GM23338 (cell line): ENCODE results near the gene HACD1. TPM values are rescaled to one million over a fixed set of nuclear protein-coding genes. Genes with fewer than 3 reads are reported as not detected.

Experiments
- ATAC-seq: fragments of 200-7000 bp; cut with Tn5 transposase; 3 replicates; pipeline ENCODE4 v1.9.1; 2020
- DNase-seq: peaks from one replicate; pipeline ENCODE4 v3.0.0-alpha.2; 2015; ENCODE audit warnings: low spot score
- H2AFZ ChIP-seq: fragments of 200-600 bp; sonication (generic); 2 replicates; pipeline ENCODE4 v1.8.0; 2016; ENCODE audit warnings: antibody characterized with exemption, mild to moderate bottlenecking, moderate library complexity
- H3F3A ChIP-seq: fragments of 200-600 bp; sonication (generic); replicated peaks from 2 replicates; pipeline ENCODE4 v1.8.0; 2017; ENCODE audit warnings: antibody characterized with exemption, mixed run types, low read depth
- H3K27ac ChIP-seq: fragments of 200-600 bp; sonication (generic); 2 replicates; pipeline ENCODE4 v1.6.1; 2016; ENCODE audit warnings: low read depth
- H3K27me3 ChIP-seq: fragments of 200-600 bp; sonication (generic); 2 replicates; pipeline ENCODE4 v1.8.0; 2016; ENCODE audit warnings: mild to moderate bottlenecking, mixed run types, moderate library complexity; ENCODE audit not compliant: insufficient read depth
- H3K36me3 ChIP-seq: fragments of 200-600 bp; sonication (generic); 2 replicates; pipeline ENCODE4 v1.8.0; 2016; ENCODE audit warnings: mild to moderate bottlenecking; ENCODE audit not compliant: insufficient read depth
- H3K4me1 ChIP-seq: fragments of 200-600 bp; sonication (generic); 2 replicates; pipeline ENCODE4 v1.8.0; 2016; ENCODE audit warnings: mild to moderate bottlenecking, moderate library complexity; ENCODE audit not compliant: insufficient read depth
- H3K4me2 ChIP-seq: fragments of 200-600 bp; sonication (generic); 2 replicates; pipeline ENCODE4 v1.7.1; 2017; ENCODE audit warnings: mixed run types
- H3K4me3 ChIP-seq: fragments of 200-600 bp; sonication (generic); 2 replicates; pipeline ENCODE4 v1.6.1; 2016; ENCODE audit warnings: mixed run types
- H3K79me2 ChIP-seq: fragments of 200-600 bp; sonication (generic); replicated peaks from 2 replicates; pipeline ENCODE4 v1.8.0; 2017; ENCODE audit warnings: mild to moderate bottlenecking; ENCODE audit not compliant: insufficient read depth
- H3K9me2 ChIP-seq: fragments of 200-600 bp; sonication (generic); 2 replicates; pipeline ENCODE4 v1.8.0; 2017; ENCODE audit not compliant: insufficient read depth
- H4K20me1 ChIP-seq: fragments of 200-600 bp; sonication (generic); replicated peaks from 2 replicates; pipeline ENCODE4 v1.8.0; 2017; ENCODE audit warnings: mild to moderate bottlenecking; ENCODE audit not compliant: insufficient read depth
- H3K27ac Mint-ChIP-seq: 2 replicates; pipeline ENCODE4 v1.8.0; 2020; ENCODE audit warnings: inconsistent platforms, mild to moderate bottlenecking, moderate library complexity, mixed read lengths
- H3K27me3 Mint-ChIP-seq: 3 replicates; pipeline ENCODE4 v1.8.0; 2022; ENCODE audit warnings: low read depth, mild to moderate bottlenecking, moderate library complexity, mixed read lengths, inconsistent platforms; ENCODE audit not compliant: insufficient read depth, poor library complexity
- H3K36me3 Mint-ChIP-seq: 3 replicates; pipeline ENCODE4 v1.8.0; 2021; ENCODE audit warnings: low read depth, mild to moderate bottlenecking, inconsistent platforms, moderate library complexity, mixed read lengths
- H3K4me1 Mint-ChIP-seq: 3 replicates; pipeline ENCODE4 v1.8.0; 2020; ENCODE audit warnings: mild to moderate bottlenecking, inconsistent platforms, mixed read lengths
- H3K4me3 Mint-ChIP-seq: 3 replicates; pipeline ENCODE4 v1.8.0; 2021; ENCODE audit warnings: moderate library complexity, mild to moderate bottlenecking, inconsistent platforms, mixed read lengths
- H3K9me3 Mint-ChIP-seq: 3 replicates; pipeline ENCODE4 v1.8.0; 2020; ENCODE audit warnings: moderate library complexity, mild to moderate bottlenecking, inconsistent platforms, mixed read lengths
- CREB1 ChIP-seq: fragments of 250-450 bp; sonication (Bioruptor Pico); IDR thresholded peaks from 2 replicates; pipeline ENCODE4 v1.5.0; 2020; ENCODE audit warnings: low read depth, mild to moderate bottlenecking, moderate library complexity
- EZH2 ChIP-seq: fragments of 200-600 bp; sonication (generic); IDR thresholded peaks from one replicate; pipeline ENCODE4 v1.8.0; 2017; ENCODE audit warnings: antibody characterized with exemption, mild to moderate bottlenecking, low read depth; ENCODE audit not compliant: unreplicated experiment
- EZH2phosphoT487 ChIP-seq: fragments of 200-600 bp; sonication (generic); IDR thresholded peaks from one replicate; pipeline ENCODE4 v1.8.1; 2018; ENCODE audit warnings: antibody characterized with exemption; ENCODE audit not compliant: unreplicated experiment
- JUNB ChIP-seq: IDR thresholded peaks from one replicate; pipeline ENCODE4 v1.6.1; 2016; ENCODE audit warnings: antibody characterized with exemption; ENCODE audit not compliant: unreplicated experiment
- NANOG ChIP-seq: IDR thresholded peaks from 2 replicates; pipeline ENCODE4 v1.6.1; 2016; ENCODE audit warnings: antibody characterized with exemption, borderline replicate concordance
- POLR2AphosphoS5 ChIP-seq: IDR thresholded peaks from 2 replicates; pipeline ENCODE4 v1.6.1; 2016; ENCODE audit warnings: antibody characterized with exemption, low read depth
- STAT1 ChIP-seq: IDR thresholded peaks from one replicate; pipeline ENCODE4 v1.6.1; 2016; ENCODE audit warnings: antibody characterized with exemption; ENCODE audit not compliant: unreplicated experiment
- ZNF114 ChIP-seq: fragments of 250-450 bp; sonication (Bioruptor Pico); IDR thresholded peaks from 2 replicates; pipeline ENCODE4 v1.5.0; 2020; ENCODE audit warnings: mild to moderate bottlenecking, moderate library complexity
- ZNF331 ChIP-seq: fragments of 250-450 bp; sonication (Bioruptor Pico); IDR thresholded peaks from 2 replicates; pipeline ENCODE4 v1.5.0; 2020; ENCODE audit warnings: low read depth, mild to moderate bottlenecking, moderate library complexity
- ZNF462 ChIP-seq: fragments of 250-450 bp; sonication (Bioruptor Pico); IDR thresholded peaks from 2 replicates; pipeline ENCODE4 v1.5.0; 2020; ENCODE audit warnings: mild to moderate bottlenecking, moderate library complexity
- polyA plus RNA-seq: library from polyadenylated mRNA; unstranded; fragments of >200 nt; fragmentation: Nextera tagmentation; extraction: Ambion mirVana; gene quantifications from 2 replicates; pipeline ENCODE4 v1.2.1, GENCODE V29; 2016
- total RNA-seq: library from RNA; depleted of rRNA; stranded (reverse); fragments of >200 nt; shearing (Covaris generic); gene quantifications from 2 replicates; pipeline ENCODE4 v1.2.3, GENCODE V29; 2014
- TF ChIP-seq, protein P1 (sequence below), 2 experiments: fragments of 200-600 bp in 1 of 2; sonication (generic) in 1 of 2; conservative IDR thresholded peaks; 2 replicates each; pipeline versions ENCODE4 v1.5.1 to v1.6.1; 2016 to 2017; ENCODE audit warnings: antibody characterized with exemption in 2 of 2, low read depth in 2 of 2, mild to moderate bottlenecking in 2 of 2, moderate library complexity in 1 of 2
- TF ChIP-seq, protein P2 (sequence below): IDR thresholded peaks from one replicate; pipeline ENCODE4 v1.6.1; 2018; ENCODE audit warnings: antibody characterized with exemption; ENCODE audit not compliant: unreplicated experiment
- TF ChIP-seq, protein P3 (sequence below): IDR thresholded peaks from 2 replicates; pipeline ENCODE4 v1.6.1; 2016; ENCODE audit warnings: antibody characterized with exemption

Gene HACD1
- total and polyA plus RNA-seq, 2 experiments from 2014 or later = 32.2 to 66.2 TPM

DNA sequence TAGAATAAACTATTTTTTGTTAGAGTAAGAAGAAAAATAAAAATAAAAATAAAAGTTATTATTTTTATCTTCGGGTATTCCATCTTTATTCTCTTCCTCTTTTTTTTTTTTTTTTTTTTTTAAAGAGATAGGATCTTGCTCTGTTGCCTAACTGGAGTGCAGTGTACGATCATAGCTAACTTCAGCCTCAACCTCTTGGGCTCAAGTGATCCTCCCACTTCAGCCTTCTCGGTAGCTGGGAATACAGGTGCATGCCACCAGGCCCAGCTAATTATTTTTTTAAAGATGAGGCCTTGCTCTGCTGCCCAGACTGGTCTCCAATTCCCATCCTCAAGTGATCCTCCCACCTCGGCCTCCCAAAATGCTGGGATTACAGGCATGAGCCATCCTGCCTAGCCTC is 42.2 kb upstream of the HACD1 start:
- ATAC-seq = no peak
- no peak overlapping the region for H3K4me3 ChIP-seq
- H3K9me3 Mint-ChIP-seq = peaks cover 20% of the 10 kb centered on the region; the same call in 2 of the 3 replicates

More for the DNA sequence above, 42.2 kb upstream of the HACD1 start:
- Histone ChIP-seq H3K4me2 (no peak overlapping the region), H3K27ac (no peak overlapping the region), H3K4me1 (peaks cover 26% of the 10 kb centered on the region), H3K9me2 (no peaks in the 10 kb centered on the region), H2AFZ (no peak overlapping the region), H3K79me2 (peaks cover 100% of the 10 kb centered on the region), H3K36me3 (no peaks in the 10 kb centered on the region; the same call in 1 of the 2 replicates), H3K27me3 (no peaks in the 10 kb centered on the region), H3F3A (no peaks in the 10 kb centered on the region), H4K20me1 (no peaks in the 10 kb centered on the region)
- TF ChIP-seq ZNF331 (CRISPR knock-in tag) (no peak), ZNF114 (CRISPR knock-in tag) (no peak), CREB1 (CRISPR knock-in tag) (no peak), JUNB (no peak), EZH2 (no peak), POLR2AphosphoS5 (no peak), ZNF462 (CRISPR knock-in tag) (no peak), EZH2phosphoT487 (no peak), NANOG (no peak), STAT1 (no peak)
- TF ChIP-seq, protein P1, sequence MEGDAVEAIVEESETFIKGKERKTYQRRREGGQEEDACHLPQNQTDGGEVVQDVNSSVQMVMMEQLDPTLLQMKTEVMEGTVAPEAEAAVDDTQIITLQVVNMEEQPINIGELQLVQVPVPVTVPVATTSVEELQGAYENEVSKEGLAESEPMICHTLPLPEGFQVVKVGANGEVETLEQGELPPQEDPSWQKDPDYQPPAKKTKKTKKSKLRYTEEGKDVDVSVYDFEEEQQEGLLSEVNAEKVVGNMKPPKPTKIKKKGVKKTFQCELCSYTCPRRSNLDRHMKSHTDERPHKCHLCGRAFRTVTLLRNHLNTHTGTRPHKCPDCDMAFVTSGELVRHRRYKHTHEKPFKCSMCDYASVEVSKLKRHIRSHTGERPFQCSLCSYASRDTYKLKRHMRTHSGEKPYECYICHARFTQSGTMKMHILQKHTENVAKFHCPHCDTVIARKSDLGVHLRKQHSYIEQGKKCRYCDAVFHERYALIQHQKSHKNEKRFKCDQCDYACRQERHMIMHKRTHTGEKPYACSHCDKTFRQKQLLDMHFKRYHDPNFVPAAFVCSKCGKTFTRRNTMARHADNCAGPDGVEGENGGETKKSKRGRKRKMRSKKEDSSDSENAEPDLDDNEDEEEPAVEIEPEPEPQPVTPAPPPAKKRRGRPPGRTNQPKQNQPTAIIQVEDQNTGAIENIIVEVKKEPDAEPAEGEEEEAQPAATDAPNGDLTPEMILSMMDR (conservative IDR thresholded peaks at IDR 0.05; ENCODE audit: low read depth in 2 of 2) = no peak
- TF ChIP-seq, protein P2, sequence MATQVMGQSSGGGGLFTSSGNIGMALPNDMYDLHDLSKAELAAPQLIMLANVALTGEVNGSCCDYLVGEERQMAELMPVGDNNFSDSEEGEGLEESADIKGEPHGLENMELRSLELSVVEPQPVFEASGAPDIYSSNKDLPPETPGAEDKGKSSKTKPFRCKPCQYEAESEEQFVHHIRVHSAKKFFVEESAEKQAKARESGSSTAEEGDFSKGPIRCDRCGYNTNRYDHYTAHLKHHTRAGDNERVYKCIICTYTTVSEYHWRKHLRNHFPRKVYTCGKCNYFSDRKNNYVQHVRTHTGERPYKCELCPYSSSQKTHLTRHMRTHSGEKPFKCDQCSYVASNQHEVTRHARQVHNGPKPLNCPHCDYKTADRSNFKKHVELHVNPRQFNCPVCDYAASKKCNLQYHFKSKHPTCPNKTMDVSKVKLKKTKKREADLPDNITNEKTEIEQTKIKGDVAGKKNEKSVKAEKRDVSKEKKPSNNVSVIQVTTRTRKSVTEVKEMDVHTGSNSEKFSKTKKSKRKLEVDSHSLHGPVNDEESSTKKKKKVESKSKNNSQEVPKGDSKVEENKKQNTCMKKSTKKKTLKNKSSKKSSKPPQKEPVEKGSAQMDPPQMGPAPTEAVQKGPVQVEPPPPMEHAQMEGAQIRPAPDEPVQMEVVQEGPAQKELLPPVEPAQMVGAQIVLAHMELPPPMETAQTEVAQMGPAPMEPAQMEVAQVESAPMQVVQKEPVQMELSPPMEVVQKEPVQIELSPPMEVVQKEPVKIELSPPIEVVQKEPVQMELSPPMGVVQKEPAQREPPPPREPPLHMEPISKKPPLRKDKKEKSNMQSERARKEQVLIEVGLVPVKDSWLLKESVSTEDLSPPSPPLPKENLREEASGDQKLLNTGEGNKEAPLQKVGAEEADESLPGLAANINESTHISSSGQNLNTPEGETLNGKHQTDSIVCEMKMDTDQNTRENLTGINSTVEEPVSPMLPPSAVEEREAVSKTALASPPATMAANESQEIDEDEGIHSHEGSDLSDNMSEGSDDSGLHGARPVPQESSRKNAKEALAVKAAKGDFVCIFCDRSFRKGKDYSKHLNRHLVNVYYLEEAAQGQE = no peak
- TF ChIP-seq, protein P3, sequence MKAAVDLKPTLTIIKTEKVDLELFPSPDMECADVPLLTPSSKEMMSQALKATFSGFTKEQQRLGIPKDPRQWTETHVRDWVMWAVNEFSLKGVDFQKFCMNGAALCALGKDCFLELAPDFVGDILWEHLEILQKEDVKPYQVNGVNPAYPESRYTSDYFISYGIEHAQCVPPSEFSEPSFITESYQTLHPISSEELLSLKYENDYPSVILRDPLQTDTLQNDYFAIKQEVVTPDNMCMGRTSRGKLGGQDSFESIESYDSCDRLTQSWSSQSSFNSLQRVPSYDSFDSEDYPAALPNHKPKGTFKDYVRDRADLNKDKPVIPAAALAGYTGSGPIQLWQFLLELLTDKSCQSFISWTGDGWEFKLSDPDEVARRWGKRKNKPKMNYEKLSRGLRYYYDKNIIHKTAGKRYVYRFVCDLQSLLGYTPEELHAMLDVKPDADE = no peak
- no peak overlapping the region for H3K4me3 Mint-ChIP-seq
- no peaks in the 10 kb centered on the region for H3K27me3 Mint-ChIP-seq
- H3K27ac Mint-ChIP-seq = no peak overlapping the region
- DNase-seq = no peak
- H3K4me1 Mint-ChIP-seq = peaks cover 18% of the 10 kb centered on the region; the same call in 2 of the 3 replicates
- H3K36me3 Mint-ChIP-seq = peaks cover 41% of the 10 kb centered on the region
